Neuronal stem cell (in vitro differentiated cells): ENCODE results near the gene TCF4.

Source experiments
- DNase-seq: peaks from one replicate; pipeline ENCODE4 v3.0.0-alpha.2; 2013; ENCODE audit warnings: low spot score
- H2AFZ ChIP-seq: one replicate; pipeline ENCODE4 v1.6.1; 2013; ENCODE audit warnings: mild to moderate bottlenecking, low read length, inconsistent platforms
- H2AK5ac ChIP-seq: 2 replicates; pipeline ENCODE4 v1.6.1; 2013; ENCODE audit warnings: low read depth, mild to moderate bottlenecking, inconsistent platforms, low read length, moderate library complexity, mixed read lengths
- H2BK120ac ChIP-seq: 2 replicates; pipeline ENCODE4 v1.6.1; 2013; ENCODE audit warnings: low read depth, mild to moderate bottlenecking, inconsistent platforms, low read length, moderate library complexity, mixed read lengths
- H2BK12ac ChIP-seq: one replicate; pipeline ENCODE4 v1.6.1; 2013; ENCODE audit warnings: low read length, inconsistent platforms
- H2BK15ac ChIP-seq: 2 replicates; pipeline ENCODE4 v1.6.1; 2013; ENCODE audit warnings: mild to moderate bottlenecking, low read length, inconsistent platforms, mixed read lengths
- H2BK5ac ChIP-seq: one replicate; pipeline ENCODE4 v1.6.1; 2013; ENCODE audit warnings: inconsistent platforms, mild to moderate bottlenecking, low read length, moderate library complexity
- H3K14ac ChIP-seq: one replicate; pipeline ENCODE4 v1.6.1; 2013; ENCODE audit warnings: low read length, inconsistent platforms
- H3K18ac ChIP-seq: 2 replicates; pipeline ENCODE4 v1.6.1; 2013; ENCODE audit warnings: low read length, inconsistent platforms
- H3K23ac ChIP-seq: 2 replicates; pipeline ENCODE4 v1.6.1; 2013; ENCODE audit warnings: low read depth, mild to moderate bottlenecking, mixed read lengths, low read length, inconsistent platforms; ENCODE audit not compliant: poor library complexity
- H3K27ac ChIP-seq: replicated peaks from 3 replicates; pipeline ENCODE4 v1.5.1; 2013; ENCODE audit warnings: low read length, inconsistent platforms
- H3K27me3 ChIP-seq, 3 experiments: 2 replicates each; pipeline ENCODE4 v1.6.1; 2013; ENCODE audit warnings: low read length in 3 of 3, mild to moderate bottlenecking in 2 of 3, inconsistent platforms in 1 of 3, low read depth in 1 of 3, mixed read lengths in 1 of 3, moderate library complexity in 1 of 3; ENCODE audit not compliant: control insufficient read depth in 3 of 3, insufficient read depth in 3 of 3
- H3K36me3 ChIP-seq, 2 donors: replicated peaks in 1 of 2; 2 replicates each; pipeline ENCODE4 v1.6.1; 2013; ENCODE audit warnings: low read length in 2 of 2; ENCODE audit not compliant: control insufficient read depth in 2 of 2, insufficient read depth in 2 of 2
- H3K4ac ChIP-seq: 2 replicates; pipeline ENCODE4 v1.6.1; 2013; ENCODE audit warnings: inconsistent platforms, mild to moderate bottlenecking, low read length, moderate library complexity
- H3K4me1 ChIP-seq, 2 donors: 1 replicate in 1 of 2; 2 replicates in 1 of 2; pipeline ENCODE4 v1.6.1; 2013; ENCODE audit warnings: low read length in 2 of 2, low read depth in 1 of 2; ENCODE audit not compliant: control insufficient read depth in 2 of 2, insufficient read depth in 1 of 2
- H3K4me2 ChIP-seq: one replicate; pipeline ENCODE4 v1.6.1; 2013; ENCODE audit warnings: mild to moderate bottlenecking, low read length, inconsistent platforms; ENCODE audit not compliant: insufficient read depth, poor library complexity, severe bottlenecking
- H3K4me3 ChIP-seq, 2 donors: 2 replicates each; pipeline ENCODE4 v1.5.1; 2013; ENCODE audit warnings: low read length in 2 of 2, mild to moderate bottlenecking in 2 of 2, inconsistent platforms in 1 of 2, moderate library complexity in 1 of 2
- H3K79me1 ChIP-seq: one replicate; pipeline ENCODE4 v1.6.1; 2013; ENCODE audit warnings: low read depth, mild to moderate bottlenecking, inconsistent platforms, low read length, moderate library complexity
- H3K9ac ChIP-seq: one replicate; pipeline ENCODE4 v1.6.1; 2013; ENCODE audit warnings: mild to moderate bottlenecking, low read depth, low read length, inconsistent platforms; ENCODE audit not compliant: poor library complexity
- H3K9me3 ChIP-seq, 2 donors: replicated peaks in 1 of 2; 2 replicates each; pipeline versions ENCODE3 to v1.6.1; 2013; ENCODE audit warnings: low read length in 2 of 2, mild to moderate bottlenecking in 2 of 2, inconsistent platforms in 1 of 2, low read depth in 1 of 2, mixed read lengths in 1 of 2, moderate library complexity in 1 of 2; ENCODE audit not compliant: control insufficient read depth in 2 of 2, insufficient read depth in 1 of 2
- H4K8ac ChIP-seq: one replicate; pipeline ENCODE4 v1.6.1; 2013; ENCODE audit warnings: low read depth, mild to moderate bottlenecking, inconsistent platforms, low read length, moderate library complexity
- H4K91ac ChIP-seq: one replicate; pipeline ENCODE4 v1.6.1; 2013; ENCODE audit warnings: low read length, low read depth, mild to moderate bottlenecking, inconsistent platforms; ENCODE audit not compliant: poor library complexity
- WGBS, 2 donors: extraction: QIAGEN DNeasy Blood & Tissue Kit; methylation state at CpG; one replicate each; pipeline ENCODE4 v1.1.7; 2013; ENCODE audit warnings: missing lambda C conversion rate in 2 of 2, mixed read lengths in 1 of 2; ENCODE audit not compliant: insufficient read length in 2 of 2, insufficient replicate concordance in 1 of 2; ENCODE audit errors: extremely low coverage in 2 of 2; 5-methylcytosine and 5-hydroxymethylcytosine counted together

TCF4 gene

DNA sequence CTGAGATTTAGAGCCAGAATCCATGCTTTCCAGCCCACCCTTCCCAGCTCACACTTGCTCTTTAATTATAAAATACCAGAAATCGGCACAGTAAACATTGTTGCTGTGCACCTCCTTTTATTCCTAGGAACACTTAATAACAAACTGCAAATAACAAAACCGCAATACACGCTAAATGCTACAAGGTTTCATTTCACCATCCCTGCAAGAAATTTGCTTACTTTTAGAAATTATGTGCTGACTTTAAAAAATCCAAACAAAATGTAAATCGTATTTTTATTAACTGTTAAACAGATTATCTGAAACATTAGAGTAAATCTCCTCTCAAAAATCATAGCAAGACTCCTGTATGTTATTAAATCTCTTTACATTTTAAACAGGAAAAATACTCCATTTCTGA lies 79.3 kb downstream of the TCF4 start:
- Histone ChIP-seq H2BK15ac (no peak overlapping the region), H3K9ac (no peak overlapping the region), H3K9me3 (peaks cover 0 to 4% of the 10 kb centered on the region in 2 donors), H2BK5ac (no peak overlapping the region), H3K14ac (no peak overlapping the region), H3K4ac (no peak overlapping the region), H3K18ac (no peak overlapping the region), H2BK120ac (no peak overlapping the region), H3K79me1 (peaks cover 8% of the 10 kb centered on the region), H3K36me3 (no peaks in the 10 kb centered on the region), H3K23ac (no peak overlapping the region), H4K91ac (no peak overlapping the region), H3K4me3 (no peak overlapping the region), H4K8ac (no peak overlapping the region), H3K4me2 (no peak overlapping the region), H3K27ac (no peak overlapping the region), H3K4me1 (peaks cover 4 to 12% of the 10 kb centered on the region in 2 donors), H2AFZ (no peak overlapping the region), H3K27me3 (no peaks in the 10 kb centered on the region), H2BK12ac (no peak overlapping the region), H2AK5ac (no peak overlapping the region)
- no CpG with 5 or more reads among the region's 4 CpGs for WGBS, 2 donors
- DNase-seq: no peak

DNA sequence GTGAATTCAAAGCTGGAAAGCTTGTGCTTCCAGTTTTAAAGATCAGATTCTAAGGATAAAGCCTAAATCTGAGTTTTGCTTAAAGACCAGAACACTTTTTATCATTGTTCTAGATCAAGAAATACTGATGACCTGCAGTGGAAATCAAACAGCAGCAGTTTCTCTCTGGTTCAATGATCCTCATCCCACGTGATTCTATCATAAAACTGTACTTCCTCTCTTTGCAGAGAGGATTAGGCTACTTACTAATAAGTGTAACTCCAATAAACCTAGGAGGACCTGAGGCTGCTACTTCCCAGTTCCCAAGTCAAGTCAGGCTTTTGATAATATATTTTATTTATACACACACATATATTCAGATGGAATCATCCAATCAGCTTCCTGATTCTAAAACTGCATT lies 81.9 kb downstream of the TCF4 start:
- Histone ChIP-seq H3K9ac (no peak overlapping the region), H3K9me3 (peaks cover 0 to 4% of the 10 kb centered on the region in 2 donors), H3K36me3 (no peaks in the 10 kb centered on the region), H4K91ac (no peak overlapping the region), H3K27me3 (no peaks in the 10 kb centered on the region), H2BK5ac (no peak overlapping the region), H4K8ac (no peak overlapping the region), H3K27ac (no peak overlapping the region), H3K18ac (no peak overlapping the region), H3K4me3 (no peak overlapping the region), H2AFZ (no peak overlapping the region), H3K14ac (no peak overlapping the region), H2AK5ac (no peak overlapping the region), H2BK120ac (no peak overlapping the region), H3K4ac (no peak overlapping the region), H3K4me1 (peaks cover 7 to 28% of the 10 kb centered on the region in 2 donors), H3K79me1 (peaks cover 7% of the 10 kb centered on the region), H3K4me2 (no peak overlapping the region), H3K23ac (no peak overlapping the region), H2BK12ac (no peak overlapping the region), H2BK15ac (no peak overlapping the region)
- WGBS, 2 donors: no CpG with 5 or more reads among the region's 1 CpG
- DNase-seq: no peak

DNA sequence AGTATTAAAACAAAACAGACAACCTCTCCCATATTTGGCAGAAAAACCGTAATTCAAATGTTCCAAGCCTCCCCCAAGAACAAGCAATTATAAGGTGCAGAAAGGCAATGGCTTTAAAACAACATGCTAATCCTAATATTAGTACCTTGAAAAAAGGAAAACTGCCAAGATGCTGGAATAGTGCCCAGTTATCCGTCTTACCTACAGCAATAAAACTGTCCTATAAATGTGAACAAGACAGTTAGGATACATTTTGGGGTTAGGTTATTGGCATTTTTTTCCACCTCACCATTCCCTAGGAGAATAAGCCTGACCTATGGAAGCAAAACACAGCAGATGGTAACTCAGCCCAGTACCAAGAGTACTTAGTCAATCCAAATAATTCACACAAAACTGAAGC lies 83.2 kb downstream of the TCF4 start:
- H3K4ac ChIP-seq: no peak overlapping the region
- no peak overlapping the region for H2AFZ ChIP-seq
- no peak overlapping the region for H3K23ac ChIP-seq
- H2BK5ac ChIP-seq: no peak overlapping the region
- no peak overlapping the region for H3K4me3 ChIP-seq
- no peak overlapping the region for H4K8ac ChIP-seq
- no peak for DNase-seq
- no peak overlapping the region for H2AK5ac ChIP-seq
- no peak overlapping the region for H2BK12ac ChIP-seq
- peaks cover 4 to 27% of the 10 kb centered on the region in 2 donors for H3K4me1 ChIP-seq
- H3K27ac ChIP-seq: no peak overlapping the region
- H3K27me3 ChIP-seq: no peaks in the 10 kb centered on the region
- no CpG with 5 or more reads among the region's 2 CpGs for WGBS, 2 donors
- H3K36me3 ChIP-seq: no peaks in the 10 kb centered on the region
- H3K79me1 ChIP-seq: peaks cover 5% of the 10 kb centered on the region
- no peak overlapping the region for H3K14ac ChIP-seq
- H3K4me2 ChIP-seq: no peak overlapping the region
- H3K18ac ChIP-seq: no peak overlapping the region
- H2BK120ac ChIP-seq: no peak overlapping the region
- H4K91ac ChIP-seq: no peak overlapping the region
- no peak overlapping the region for H2BK15ac ChIP-seq
- no peak overlapping the region for H3K9ac ChIP-seq
- peaks cover 0 to 4% of the 10 kb centered on the region in 2 donors for H3K9me3 ChIP-seq

DNA sequence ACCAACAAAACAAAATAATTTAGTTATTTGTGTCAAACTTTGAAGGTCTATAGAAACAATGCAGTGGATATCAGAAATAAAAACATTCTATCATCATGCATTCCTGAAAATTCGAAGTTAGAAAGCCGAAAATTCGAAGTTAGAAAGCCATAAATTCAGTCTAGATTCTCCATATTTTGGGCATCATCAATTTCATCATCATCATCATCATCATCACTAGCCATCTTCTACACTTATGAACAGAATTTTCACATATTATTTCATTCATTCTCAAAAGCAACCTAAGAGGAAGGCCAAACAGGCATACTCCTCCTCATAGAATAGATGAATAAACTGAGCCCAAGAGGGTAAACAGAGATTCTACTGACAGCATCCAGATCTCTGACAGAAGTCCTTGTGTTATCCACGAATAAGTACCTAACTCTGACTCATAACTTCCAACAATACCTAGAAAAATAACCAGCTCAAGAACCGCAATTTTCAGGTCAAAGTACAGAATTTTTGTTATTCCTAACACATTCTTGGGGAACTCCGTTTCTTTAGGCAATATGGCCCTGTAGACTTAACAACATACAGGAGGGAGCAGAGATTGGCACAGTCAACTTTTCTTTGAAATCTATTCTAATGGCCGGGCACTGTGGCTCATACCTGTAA lies 84.7 kb downstream of the TCF4 start:
- no CpG with 5 or more reads among the region's 7 CpGs for WGBS, 2 donors
- Histone ChIP-seq H3K9ac (no peak overlapping the region), H3K79me1 (peaks cover 5% of the 10 kb centered on the region), H2BK15ac (no peak overlapping the region), H3K4me1 (peaks cover 4 to 26% of the 10 kb centered on the region in 2 donors), H3K4me3 (no peak overlapping the region), H3K27ac (no peak overlapping the region), H2AK5ac (no peak overlapping the region), H3K4me2 (no peak overlapping the region), H3K9me3 (peaks cover 0 to 9% of the 10 kb centered on the region in 2 donors), H4K91ac (no peak overlapping the region), H3K27me3 (no peaks in the 10 kb centered on the region), H3K23ac (no peak overlapping the region), H4K8ac (no peak overlapping the region), H2BK120ac (no peak overlapping the region), H2BK5ac (no peak overlapping the region), H2AFZ (no peak overlapping the region), H3K18ac (no peak overlapping the region), H3K36me3 (peaks cover 0 to 3% of the 10 kb centered on the region in 2 donors), H2BK12ac (no peak overlapping the region), H3K4ac (no peak overlapping the region), H3K14ac (no peak overlapping the region)
- DNase-seq: no peak
